ENCODE measurements around the gene WDR90. TPM values are rescaled to one million over a fixed set of nuclear protein-coding genes. Genes with fewer than 3 reads are reported as not detected.

The WDR90 gene
- total RNA-seq, 4 donors from 2014 or later = 29.8 to 154 (median 73.6) TPM

DNA sequence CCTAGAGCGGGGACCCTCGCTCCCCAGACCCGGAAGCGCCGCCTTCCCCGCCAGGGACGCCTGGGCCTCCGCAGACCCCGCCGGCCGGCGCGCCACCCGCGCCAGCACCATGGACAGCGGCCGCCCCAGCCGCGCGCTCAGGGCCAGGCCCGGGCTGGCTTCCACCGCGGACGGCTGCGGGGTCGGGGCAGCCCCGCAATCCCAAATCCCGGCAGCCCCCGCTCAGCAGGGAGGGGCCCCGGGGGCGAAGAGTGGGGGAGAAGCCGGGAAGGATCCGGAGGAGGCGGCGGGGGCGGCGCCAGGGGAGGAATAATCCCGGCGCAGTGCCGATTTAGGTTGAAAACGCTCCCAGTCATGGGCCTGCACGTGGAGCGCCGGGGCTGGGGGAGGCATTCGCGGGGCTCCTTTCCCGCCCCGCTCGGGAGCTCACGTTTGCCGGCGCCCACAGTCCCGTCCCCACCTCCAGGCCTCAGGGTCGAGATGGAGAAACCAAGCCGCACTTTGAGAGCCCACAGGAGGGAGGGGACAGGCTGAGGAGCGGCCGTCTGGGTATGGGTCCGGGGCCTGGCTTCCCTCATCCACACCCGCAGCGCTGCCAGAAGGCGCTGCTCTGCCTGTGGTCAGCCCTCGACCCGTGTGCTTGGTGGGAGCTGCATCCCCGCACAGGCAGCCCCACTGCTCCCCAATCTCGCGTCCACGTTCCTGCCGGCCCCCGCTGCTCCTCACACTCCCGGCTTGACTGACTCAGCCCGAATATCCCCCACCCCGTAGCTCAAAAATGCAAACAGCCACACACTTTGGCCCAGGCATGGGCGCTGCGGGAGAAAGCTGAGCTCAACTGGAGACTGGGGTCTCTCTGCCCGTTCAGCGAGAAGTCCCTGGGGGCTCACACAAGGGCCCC, 51.8 kb downstream of the WDR90 start:
- Histone ChIP-seq H3K4me1 (peaks cover 0 to 16% (median 9%) of the 10 kb centered on the region in 4 donors), H3K4me3 (no peak overlapping the region), H3K27ac (no peak overlapping the region), H3K9me3 (no peaks in the 10 kb centered on the region), H3K36me3 (no peaks in the 10 kb centered on the region), H3K27me3 (peaks cover 0 to 57% of the 10 kb centered on the region in 2 donors)
- TF ChIP-seq, protein P1, sequence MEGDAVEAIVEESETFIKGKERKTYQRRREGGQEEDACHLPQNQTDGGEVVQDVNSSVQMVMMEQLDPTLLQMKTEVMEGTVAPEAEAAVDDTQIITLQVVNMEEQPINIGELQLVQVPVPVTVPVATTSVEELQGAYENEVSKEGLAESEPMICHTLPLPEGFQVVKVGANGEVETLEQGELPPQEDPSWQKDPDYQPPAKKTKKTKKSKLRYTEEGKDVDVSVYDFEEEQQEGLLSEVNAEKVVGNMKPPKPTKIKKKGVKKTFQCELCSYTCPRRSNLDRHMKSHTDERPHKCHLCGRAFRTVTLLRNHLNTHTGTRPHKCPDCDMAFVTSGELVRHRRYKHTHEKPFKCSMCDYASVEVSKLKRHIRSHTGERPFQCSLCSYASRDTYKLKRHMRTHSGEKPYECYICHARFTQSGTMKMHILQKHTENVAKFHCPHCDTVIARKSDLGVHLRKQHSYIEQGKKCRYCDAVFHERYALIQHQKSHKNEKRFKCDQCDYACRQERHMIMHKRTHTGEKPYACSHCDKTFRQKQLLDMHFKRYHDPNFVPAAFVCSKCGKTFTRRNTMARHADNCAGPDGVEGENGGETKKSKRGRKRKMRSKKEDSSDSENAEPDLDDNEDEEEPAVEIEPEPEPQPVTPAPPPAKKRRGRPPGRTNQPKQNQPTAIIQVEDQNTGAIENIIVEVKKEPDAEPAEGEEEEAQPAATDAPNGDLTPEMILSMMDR (IDR thresholded peaks at IDR 0.05) = no peak
- TF ChIP-seq POLR2A (IDR thresholded peaks at IDR 0.05) = no peak
- no peak for DNase-seq

DNA sequence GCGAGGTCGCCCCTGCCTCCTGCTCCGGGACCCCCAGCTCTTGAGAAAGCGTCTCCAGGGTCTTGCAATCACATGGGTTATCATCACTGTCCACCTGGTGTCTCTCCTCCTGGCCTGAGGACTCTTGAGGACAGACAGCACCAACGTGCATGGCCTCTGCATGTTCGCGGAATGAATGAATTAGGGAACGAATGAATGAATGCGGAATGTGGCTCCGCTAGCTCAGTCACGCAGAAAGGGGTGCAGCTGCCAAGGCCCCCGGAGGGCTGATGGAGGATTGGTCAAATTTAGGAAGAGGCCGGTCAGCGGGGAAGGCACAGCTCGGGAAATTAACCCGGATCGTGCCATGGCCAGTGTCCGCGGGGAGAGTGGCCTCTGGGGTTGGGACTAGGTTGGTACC, 53.2 kb downstream of the WDR90 start:
- no peak for TF ChIP-seq POLR2A (IDR thresholded peaks at IDR 0.05)
- TF ChIP-seq, protein P1 (IDR thresholded peaks at IDR 0.05) = no peak
- H3K27me3 ChIP-seq = peaks cover 0 to 67% of the 10 kb centered on the region in 2 donors

GRCh38 chr16:703406-703805, 54.2 kb downstream of the WDR90 start:
- TF ChIP-seq, protein P1 (IDR thresholded peaks at IDR 0.05) = no peak
- no peak for TF ChIP-seq POLR2A (IDR thresholded peaks at IDR 0.05)
- Histone ChIP-seq H3K36me3 (no peaks in the 10 kb centered on the region), H3K9me3 (no peaks in the 10 kb centered on the region), H3K4me3 (no peak overlapping the region), H3K27ac (no peak overlapping the region), H3K4me1 (peaks cover 0 to 16% (median 6%) of the 10 kb centered on the region in 4 donors), H3K27me3 (peaks cover 0 to 71% of the 10 kb centered on the region in 2 donors)
- DNase-seq = no peak

More for the DNA sequence above, 53.2 kb downstream of the WDR90 start:
- Histone ChIP-seq H3K9me3 (no peaks in the 10 kb centered on the region), H3K4me1 (peaks cover 0 to 16% (median 6%) of the 10 kb centered on the region in 4 donors), H3K27ac (no peak overlapping the region), H3K36me3 (no peaks in the 10 kb centered on the region), H3K4me3 (no peak overlapping the region)
- DNase-seq = no peak

DNA sequence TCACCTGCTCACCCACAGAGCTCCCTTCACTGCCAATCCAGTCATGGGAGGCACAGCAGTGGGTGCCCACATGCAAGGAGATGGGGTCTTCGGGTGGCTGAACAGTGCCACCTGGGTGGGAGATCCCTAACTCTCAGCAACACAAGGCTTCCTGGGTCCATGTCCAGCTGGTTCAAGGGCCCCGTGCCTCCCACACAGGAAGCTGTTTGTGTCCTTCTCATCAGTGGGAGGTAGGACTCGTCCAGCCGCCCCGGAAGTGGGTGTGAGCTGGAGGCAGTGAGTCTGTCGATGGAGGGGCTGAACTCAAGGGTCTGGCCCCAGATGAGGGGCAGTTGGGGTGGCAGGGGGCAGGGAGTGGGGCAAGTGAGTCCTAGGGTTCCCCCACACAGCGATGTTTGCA, 54.9 kb downstream of the WDR90 start:
- no peak overlapping the region for H3K4me3 ChIP-seq
- no peak overlapping the region for H3K27ac ChIP-seq
- H3K36me3 ChIP-seq = no peaks in the 10 kb centered on the region
- H3K9me3 ChIP-seq = no peaks in the 10 kb centered on the region
- H3K4me1 ChIP-seq = peaks cover 0 to 16% (median 6%) of the 10 kb centered on the region in 4 donors
- DNase-seq = no peak
- H3K27me3 ChIP-seq = peaks cover 0 to 71% of the 10 kb centered on the region in 2 donors
- TF ChIP-seq, protein P1 (IDR thresholded peaks at IDR 0.05) = no peak

DNA sequence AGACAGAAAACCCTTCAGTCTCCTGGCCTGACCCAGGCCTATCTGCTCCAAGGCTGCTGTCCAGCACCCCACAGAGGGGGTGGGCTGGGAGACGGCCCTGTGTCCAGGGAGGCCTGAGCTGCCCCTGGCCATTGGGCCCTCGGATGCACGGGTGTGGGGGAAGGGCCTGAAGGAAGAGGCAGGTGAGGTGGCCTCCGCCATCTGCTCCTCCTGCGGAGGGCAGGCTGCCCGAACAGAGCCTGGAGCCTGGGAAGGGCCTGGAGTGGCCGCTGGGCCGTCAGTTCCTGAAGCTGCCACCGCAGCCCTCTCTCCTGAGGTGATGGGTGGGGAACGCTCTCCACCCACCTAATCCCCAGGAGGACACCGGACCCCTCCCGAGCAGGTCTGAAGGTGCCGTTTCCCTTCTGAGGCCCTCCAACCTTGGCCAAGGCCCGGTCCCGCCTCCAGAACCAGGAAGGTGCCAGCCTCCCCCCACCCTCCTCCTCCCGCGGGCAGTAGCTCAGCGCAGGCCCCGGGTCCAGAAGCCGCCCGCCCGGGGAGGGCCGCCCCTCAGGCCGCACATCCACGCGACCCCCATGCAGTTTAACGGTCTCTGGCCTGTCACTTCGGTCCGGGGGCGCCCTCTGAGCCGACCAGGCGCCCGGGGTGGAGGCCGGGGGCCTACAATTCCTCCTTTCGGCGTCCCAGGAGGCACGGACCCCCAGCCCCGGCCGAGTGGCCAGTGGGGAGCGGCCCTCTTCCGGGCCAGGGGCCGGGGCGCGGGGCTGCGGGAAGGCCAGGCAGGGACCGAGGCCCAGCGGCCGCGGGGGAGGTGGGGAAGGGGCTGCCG, 55.6 kb downstream of the WDR90 start:
- no peak for DNase-seq
- Histone ChIP-seq H3K9me3 (no peaks in the 10 kb centered on the region), H3K36me3 (no peaks in the 10 kb centered on the region), H3K4me1 (peaks cover 0 to 16% (median 6%) of the 10 kb centered on the region in 4 donors), H3K4me3 (no peak overlapping the region), H3K27ac (no peak overlapping the region), H3K27me3 (peaks cover 0 to 68% of the 10 kb centered on the region in 2 donors)
- no peak for TF ChIP-seq POLR2A (IDR thresholded peaks at IDR 0.05)
- TF ChIP-seq, protein P1 (IDR thresholded peaks at IDR 0.05) = no peak
